Neural cell (in vitro differentiated cells): ENCODE data around the gene S100A13.

Source experiments
- CTCF ChIP-seq: fragments of 450-650 bp; IDR thresholded peaks from 2 replicates; pipeline ENCODE4 v1.5.1; 2014; ENCODE audit warnings: antibody characterized with exemption, mild to moderate bottlenecking, moderate library complexity; ENCODE audit not compliant: poor library complexity, severe bottlenecking
- POLR2AphosphoS5 ChIP-seq: IDR thresholded peaks from 2 replicates; pipeline ENCODE4 v1.6.1; 2012

GRCh38 chr1:153643100-153643499 is 15.8 kb upstream of the S100A13 start:
- TF ChIP-seq CTCF (no peak), POLR2AphosphoS5 (no peak)
